Measurements from ENCODE around the gene AP1S2.
A peak's percentile ranks its signal among the peaks of the same experiment; 100 is the strongest.
"Not testable (repeated sequence)": the region's sequence is repeated elsewhere in the genome, so short reads cannot be mapped to it uniquely, and the experiment has no call there.

AP1S2 gene

DNA sequence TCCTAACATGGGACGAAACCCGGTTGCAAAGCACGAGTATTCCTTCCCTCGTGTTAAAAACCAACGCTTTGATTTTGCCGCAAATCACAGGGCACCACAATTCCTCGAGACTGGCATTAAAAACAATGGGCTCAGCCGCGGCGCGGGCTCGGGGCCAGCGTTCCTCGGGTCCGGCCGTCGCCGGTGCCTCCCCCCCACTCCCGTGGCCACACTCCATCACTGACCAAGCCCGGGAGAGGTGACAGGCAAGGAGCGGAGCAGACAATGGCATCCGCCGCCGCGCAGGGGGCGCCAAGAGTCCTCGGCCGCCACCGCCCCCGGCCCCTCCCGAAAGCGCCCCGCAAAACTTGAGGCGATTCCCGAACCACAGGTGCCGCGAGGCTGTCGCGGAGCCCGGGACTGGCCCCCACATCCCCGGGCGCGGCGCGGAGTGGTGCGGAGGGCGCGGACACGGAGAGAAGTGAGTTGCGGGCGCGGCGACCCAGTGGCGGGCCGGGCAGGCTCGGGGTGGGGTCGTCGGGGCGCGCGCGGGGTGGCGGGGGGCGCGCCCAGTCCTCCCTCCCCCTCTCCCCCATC, 445 bp downstream of the AP1S2 start:
- peak; percentile 42 for DNase-seq

DNA sequence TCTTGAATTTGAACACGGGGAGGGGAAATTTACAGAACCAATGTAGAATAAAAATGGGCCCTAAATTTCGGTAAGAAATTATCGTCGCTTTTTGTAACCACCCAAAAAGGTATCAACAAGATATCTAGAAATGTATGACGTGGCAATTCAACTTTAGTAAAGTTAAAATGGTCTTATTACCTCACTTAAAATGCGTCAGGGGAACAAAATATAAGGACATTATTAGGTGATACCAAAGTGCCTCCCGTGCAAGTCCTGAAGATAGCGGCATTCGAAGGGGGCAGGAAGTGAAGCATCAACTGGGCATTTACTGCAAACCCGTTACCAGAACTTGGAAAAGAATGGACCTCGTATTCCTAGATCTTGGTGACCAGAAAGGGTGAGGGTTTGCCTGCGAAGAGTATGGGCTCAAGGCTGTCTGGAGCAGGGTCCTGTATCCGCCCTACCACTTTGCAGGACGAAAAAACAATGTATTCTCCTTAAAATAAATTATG, 980 bp downstream of the AP1S2 start:
- no peak for DNase-seq

DNA sequence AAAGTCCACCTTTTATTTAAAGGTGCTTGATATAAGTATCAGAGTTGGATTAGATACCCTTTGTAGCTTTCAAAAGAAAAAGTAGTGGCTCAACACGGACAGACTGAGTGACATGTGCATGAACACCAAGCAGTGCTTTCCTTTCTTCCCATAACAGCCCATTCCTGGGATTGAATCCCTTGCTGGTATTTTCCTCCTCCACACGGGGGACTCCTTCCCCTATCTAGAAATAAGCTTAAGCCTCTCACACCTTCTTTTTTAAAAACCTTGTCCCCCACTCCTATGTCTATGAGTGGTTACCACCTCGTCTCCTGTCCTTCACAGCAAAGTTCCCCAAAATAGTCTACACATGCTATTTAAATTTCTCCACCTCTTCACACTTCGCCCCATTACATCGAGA, 5.1 kb downstream of the AP1S2 start:
- no peak for DNase-seq

DNA sequence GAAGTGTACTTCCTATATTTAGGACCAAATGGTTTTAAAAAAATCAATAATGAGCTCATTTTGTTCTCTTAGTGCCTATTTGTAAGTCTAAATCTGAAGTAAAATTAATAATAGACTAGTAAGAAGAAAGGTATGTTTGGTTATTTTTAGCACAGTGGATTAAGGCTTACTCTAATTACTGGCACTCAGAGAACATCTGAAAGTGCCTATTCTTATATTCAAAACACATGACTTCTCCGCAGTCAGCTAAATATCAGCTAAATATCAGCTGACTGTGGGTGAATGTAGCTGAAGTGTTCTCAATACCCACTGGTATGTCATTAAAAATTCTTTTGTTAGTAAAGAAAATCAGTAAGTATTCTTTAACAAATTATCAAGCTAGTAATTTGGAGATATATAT, 6.0 kb downstream of the AP1S2 start:
- no peak for DNase-seq

DNA sequence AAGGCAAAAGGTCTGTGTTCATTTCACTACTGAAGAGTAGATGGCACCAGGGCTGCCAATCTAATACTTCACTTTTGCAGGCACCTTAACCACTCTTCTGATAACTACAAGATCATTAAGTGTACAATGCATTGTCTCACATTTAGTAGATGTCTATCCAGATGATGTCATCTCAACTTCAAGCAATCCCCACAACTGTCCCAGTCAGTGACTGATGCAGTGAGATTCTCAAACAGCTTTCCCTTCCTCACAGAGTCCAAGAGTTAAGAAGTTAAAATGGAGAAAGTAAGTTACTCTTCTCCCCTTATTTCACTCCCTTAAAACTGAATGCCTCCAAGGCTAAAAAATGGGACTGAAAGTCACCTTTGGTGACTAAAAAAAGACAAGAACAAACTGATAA, 10.7 kb downstream of the AP1S2 start:
- no peak for DNase-seq

DNA sequence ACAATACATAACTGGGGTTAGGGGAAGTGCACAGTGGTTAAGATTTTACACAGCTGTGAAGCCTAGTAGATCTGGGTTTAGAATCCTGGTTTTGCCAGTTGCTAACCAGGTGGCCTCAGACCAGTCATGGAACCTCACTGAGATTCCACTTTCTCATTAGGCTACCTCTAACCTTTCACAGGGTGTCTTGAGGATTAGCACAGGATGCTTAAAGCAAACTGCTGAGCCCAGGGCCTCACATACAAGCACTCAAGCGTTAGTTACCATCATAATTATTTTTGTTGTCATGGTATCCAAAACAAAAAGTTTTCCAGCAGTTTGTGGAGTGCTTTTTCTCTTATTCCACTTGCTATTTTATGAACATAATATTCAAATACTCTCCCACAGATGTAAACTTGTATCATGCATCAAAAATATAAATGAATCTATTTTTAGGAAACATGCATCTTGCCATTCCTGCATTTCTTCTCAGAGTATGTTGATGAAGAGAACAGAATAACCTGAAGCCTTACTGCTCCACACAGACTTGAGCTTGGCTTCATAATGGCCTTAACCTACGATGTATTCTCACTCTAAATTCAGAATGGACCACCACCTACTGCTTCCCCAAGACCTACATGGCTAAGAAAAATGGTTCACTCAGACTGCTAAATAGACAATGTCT, 12.6 kb downstream of the AP1S2 start:
- DNase-seq = no peak

DNA sequence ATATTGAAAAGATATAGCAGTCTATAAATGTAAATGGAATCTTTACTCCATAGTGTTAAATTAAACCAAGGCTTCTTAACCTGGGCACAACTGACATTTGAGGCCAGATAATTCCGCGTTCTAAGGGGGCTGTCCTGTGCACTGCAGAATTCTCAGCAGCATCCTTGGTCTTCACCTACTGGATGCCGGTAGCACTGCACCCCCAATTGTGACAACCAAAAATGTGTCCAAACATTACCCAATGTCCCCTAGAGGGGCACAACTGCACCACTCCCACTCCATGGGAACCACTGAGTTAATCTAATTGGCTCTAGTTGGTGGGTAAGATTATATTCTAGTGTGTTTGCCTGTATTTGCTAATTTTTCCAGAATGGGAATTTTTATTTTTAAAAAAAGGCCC, 16.6 kb downstream of the AP1S2 start:
- peak; percentile 27 for DNase-seq

DNA sequence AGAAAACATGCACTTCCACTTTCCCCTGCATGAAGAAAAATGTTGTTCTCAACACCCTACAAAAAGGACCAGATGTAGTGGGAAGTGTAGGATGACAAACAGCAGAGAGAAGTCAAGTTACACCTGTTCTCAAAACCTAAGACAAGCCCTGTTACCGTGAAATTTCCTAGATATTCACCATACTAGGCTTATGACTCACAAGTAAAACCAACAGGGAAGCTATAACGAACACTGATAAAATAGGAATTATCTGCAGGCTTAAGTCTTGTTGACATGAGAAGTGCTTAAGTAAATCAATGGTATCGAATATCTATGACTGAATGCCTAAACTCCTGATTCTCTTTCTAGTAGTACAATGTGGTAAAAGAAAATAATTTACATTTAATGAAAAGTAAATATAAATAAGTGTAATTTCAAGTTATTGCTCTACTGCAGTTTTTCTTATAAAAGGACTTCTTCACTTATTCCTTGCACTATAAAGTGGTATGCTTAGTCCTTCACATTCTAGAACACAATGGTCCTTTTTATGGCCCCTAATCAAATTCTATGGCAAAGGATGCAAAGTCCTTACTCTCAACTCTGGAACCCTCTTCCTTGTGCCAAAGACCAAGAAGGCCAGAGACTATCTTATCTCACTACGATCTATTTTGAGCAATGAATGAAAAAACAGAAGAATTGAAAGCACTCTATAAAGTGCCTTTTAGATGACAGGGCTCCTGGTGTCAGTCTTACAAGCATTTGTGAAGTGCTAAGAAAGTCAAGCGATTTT, 19.6 kb downstream of the AP1S2 start:
- DNase-seq = no peak

DNA sequence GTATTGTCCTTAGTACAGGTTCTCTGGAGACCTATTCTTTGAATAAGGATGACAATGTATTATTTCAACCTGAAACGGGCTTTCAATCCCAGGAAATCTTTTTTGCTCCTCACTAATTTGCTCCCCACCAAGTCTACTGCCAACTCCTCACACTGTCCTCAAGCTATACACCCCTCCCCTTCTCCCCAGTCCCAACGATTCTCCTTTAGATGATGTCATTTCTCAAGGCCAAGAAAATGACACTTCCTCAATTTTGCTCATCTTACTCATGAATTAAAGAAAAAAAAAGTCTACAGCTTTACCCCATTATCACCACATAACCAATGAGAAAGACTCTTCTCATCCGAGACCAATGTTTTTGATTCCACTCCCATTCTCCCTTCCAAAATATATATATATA, 20.6 kb downstream of the AP1S2 start:
- DNase-seq = no peak

DNA sequence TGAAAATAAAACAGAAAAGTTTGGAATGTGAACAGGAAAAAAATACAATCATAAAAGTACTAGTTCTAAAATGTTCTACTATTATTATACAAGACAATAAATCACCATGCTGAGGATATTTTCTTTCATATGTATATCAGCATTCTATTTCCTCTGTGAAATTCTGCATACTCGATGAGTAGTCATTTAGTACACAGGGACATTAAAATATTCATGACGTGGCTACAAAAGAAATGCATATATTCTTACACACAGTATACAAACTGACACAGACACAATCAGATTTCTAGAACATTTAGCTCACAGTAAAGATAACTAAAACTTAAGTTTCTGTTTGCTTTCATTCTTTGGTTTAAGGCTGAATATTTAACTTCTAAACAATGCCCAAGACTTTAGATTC, 23.3 kb downstream of the AP1S2 start:
- not testable (repeated sequence) for DNase-seq

DNA sequence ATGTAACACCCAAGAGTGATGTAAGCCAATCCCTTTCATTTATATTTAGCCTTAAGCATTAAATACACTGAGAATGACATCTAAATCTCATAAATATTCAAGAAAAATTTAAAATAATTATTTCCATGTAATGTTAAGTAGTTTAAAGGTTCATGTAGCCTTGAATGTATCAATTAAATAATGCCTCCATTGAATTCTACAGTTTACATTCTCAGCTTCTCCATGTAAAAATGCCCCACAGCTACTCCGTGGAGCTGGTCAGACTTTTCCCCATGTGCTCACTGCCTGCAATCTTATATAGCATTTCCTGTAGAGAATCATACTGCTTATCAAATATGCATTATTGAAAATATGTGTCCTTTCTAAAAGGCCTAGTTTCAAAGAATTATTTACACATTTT, 25.4 kb downstream of the AP1S2 start:
- DNase-seq = no peak

DNA sequence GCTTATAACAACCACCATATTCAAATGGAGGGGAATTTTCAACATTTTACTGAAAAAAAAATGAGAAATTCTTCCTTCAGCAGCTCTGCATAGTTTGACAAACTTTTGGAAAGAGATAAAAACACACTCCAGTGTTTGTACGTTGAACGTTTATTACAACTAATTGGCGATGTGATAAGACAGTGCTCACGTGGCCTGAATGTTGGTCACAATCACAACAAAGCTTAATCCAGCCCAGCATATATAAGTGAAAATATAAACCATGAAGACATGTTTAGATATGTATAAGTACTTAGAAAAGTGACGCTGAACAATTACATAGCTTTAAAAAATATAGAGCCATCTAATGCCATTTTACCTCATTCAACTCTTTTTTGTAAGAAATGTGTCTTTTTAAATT, 28.7 kb downstream of the AP1S2 start:
- DNase-seq = no peak

DNA sequence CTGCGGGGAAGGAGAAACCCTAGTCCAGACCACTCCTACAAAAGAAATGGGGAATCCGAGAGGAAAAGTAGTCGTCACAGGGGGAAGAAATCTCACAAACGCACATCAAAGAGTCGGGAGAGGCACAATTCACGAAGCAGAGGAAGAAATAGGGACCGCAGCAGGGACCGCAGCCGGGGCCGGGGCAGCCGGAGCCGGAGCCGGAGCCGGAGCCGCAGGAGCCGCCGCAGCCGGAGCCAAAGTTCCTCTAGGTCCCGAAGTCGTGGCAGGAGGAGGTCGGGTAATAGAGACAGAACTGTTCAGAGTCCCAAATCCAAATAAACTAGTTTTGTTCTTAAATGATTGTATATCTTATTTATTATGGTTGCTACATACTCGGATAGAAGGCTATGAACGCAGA, 31.7 kb downstream of the AP1S2 start:
- no peak for DNase-seq

DNA sequence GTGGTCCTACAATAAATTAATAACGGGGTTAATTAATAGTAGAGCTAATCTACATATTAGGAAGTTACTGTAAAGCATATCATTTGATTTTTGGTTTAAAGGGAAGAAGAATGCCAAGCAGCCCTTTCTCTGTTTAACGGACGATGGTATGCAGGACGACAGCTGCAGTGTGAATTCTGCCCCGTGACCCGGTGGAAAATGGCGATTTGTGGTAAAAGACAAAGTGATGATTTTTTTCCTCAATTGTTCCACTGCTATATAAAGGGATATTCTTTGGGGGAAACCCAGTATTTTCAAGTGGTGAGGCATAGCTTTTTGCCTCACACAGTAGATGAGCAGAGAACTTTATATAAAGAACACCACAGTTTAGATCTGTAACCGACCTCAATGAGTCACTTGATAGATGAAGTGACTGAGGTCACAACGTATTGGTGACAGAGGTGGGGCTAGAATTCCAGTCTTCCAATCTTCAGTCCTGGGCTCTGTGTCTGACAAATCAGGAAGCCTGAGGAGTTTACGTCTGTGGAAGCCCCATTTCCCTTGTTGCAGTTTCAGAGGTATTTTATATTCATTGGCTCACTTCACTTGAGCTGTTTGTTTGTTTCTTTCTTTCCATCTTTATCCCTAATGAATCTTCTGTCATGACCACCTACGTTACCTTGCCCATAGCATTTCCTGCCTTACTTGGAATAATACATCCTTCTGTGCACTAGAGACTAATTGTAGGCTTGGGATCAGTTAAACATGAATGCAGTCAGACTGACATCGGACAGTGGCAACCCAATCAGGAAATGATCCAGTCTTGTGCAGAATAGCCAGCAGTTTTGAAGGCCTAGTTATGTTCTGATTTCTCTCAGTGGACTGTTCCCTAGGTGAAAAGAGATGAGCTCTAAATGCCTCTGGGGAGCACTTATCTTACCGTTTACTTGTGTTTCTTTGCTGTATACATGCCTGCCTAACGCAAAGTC, 34.2 kb downstream of the AP1S2 start:
- DNase-seq = peak; percentile 7

DNA sequence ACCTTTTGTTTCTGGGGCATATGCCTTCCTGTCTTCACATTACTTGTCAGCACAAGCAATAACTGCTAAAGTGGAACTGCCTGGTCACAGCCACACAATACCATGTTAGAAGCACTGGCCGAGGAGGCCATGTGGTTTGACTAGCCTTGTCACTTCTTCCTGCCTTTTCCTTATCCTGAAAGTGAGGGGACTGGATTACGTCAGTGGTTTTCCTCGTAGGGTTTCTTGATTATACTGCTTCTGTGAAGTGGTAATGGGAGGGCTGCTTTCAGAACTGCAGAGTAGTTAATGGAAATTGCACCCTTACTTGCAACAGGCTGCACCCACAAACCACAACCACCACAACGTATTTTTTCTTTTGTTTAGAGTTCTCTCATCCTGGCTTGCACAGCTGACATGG, 37.7 kb downstream of the AP1S2 start:
- DNase-seq = peak; percentile 19

DNA sequence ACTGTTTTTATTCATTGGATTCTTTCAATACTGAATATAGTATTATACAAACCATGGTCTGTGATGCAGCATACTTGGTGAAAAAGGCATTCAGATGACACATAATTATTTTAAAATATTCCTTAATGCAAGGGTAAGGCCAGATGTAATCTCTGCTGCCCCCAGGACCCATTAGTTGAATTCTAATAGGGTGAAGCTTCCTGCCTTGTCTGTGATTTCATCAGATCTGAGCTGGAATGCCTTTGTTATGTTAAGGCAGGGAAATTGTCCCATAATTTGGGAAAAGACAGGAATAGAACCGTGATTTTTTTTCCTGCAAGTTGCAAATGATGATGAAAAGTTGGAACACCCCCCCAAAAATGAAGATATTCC, 38.2 kb downstream of the AP1S2 start:
- DNase-seq = no peak

DNA sequence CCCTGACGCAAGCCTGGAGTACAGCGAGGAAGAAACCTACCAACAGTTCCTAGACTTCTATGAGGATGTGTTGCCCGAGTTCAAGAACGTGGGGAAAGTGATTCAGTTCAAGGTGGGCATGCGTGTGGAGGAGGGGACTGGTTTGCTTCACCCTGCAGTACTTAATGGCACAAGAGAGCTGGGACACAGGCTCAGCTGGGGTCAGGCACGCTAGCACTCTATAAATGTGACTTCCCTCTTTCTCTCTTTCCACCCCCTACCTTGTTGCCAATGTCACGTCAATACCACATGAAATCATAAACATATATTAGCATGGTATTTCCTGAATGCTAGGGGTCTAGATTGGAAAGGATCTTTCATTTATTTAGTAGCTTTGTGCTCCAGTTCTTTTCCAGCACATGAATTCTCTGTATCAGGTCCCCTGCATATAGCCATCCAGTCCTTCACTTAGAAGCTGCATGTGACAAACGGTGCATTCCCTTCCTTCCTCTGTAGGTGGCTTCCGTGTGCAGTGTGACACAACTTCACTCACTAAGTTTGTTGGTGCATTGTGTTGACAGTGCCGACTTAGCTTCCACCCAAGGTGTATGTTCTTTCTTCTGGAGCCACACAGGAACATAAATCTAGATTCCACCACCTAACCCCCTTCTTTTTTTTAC, 38.7 kb downstream of the AP1S2 start:
- peak; percentile 31 for DNase-seq

DNA sequence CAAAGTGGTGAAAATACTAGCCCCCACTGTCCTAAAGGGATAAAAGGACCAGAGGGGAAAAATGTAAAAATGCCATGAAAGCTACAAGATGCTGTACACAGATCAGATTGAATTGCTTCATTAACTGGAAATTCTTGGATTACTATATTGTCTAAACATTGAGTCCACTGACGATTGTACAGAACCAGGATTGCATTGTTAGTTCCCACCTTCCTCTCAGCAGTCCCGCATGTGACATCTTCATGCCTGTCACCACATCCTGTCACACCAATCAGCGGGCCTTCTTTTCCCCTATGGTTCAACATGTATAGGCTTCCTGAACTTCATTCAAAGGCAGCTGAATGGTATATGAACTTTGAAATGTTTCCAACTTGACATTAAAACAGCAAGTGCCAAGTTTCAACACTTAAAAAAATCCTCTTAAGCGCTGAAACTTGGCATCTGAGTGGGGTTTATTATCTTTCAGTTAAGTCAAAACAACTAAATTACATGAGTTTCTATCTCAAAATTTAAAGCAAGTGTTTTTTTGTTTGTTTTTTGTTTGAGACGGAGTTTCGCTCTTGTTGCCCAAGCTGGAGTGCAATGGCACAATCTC, 39.7 kb downstream of the AP1S2 start:
- DNase-seq = no peak

DNA sequence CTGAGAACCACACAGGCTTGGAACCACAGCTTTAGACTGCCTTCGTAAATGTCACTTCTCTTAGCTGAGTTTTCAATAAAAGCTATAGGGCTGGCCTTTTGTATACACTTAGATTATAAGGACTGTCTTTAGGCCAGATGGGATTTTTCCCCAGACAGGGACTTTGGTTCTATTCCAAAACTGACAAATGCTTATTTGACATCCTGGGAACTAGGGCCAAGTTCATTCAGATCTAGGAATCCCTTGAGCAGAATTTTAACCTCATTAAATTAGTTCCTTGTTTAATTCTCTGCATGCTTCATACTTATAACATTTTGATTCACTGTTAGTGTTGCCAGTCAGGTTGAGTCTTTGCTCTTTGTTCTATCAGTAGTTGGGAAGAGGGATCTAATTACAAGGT, 41.2 kb downstream of the AP1S2 start:
- DNase-seq = no peak

DNA sequence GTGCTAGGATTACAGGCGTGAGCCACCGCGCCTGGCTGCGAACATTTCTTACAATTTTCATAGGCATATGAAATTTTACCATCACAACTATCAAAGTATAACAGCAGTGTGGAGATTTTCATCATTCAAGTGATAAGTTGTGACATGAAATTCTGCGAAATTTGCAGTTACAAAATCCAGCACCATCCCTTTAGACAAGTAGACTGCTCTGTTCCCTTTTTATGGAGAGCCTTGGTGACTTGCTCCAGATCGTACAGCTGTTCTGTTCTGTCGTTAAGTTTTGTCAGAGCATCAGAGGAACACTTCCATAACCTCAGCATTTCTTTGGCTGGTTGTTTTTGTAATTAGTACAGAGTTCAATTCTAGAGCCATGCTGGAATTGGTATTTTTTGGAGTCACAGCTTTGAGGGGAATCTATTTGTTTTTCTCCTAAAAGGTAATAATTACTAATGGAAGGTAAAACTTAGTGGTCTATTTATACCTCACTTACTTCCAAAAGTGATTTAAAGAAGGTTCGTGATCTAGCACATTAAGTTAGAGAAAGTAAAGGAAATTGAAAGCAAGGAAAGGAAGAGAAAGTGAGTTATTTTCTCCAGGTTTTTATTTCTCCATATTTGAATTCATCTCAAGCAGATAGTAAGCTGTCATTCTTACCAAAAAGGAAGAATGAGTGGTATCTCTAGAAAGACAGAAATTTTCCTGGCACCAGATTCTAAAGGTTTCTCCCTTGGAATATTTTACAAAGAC, 42.2 kb downstream of the AP1S2 start:
- DNase-seq = no peak

DNA sequence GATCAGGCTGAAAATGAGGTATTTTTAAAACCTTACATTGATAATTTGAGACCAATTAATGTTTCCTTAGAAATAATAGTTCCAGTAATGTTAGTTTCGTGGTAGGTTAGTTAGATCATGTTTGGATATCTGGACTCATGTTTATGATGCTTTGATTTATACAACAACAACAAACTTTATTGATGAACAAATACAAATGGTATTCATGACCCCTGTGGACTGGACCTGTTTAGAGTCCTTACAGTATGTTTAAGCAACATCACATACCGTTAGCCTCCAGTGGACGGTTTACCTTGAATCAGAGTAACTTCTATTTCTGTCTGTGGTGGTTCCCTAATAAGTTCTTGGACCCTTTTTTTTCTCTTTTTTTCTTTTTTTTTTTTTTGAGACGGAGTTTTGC, 46.4 kb downstream of the AP1S2 start:
- no peak for DNase-seq

All from activated CD4-positive, alpha-beta T cell treated with anti-CD3 and anti-CD28 coated beads for 48 hours (primary cell).